Stimulated activated CD8-positive, alpha-beta memory T cell treated with anti-CD3 and anti-CD28 coated beads, Interleukin-4, amount 100 ng/mL, for 1 hour (primary cell): ENCODE results near the gene NFIC.
"Not testable (repeated sequence)": the region's sequence is repeated elsewhere in the genome, so short reads cannot be mapped to it uniquely, and the experiment has no call there.

Experiments
- DNase-seq, 2 donors: peaks; one replicate each; pipeline ENCODE4 v3.0.0-alpha.2; 2020; ENCODE audit warnings: low read depth in 2 of 2, low spot score in 1 of 2

The NFIC gene

GRCh38 chr19:3396881-3397265, 30.5 kb downstream of the NFIC start:
- DNase-seq = no peak

- no peak for DNase-seq
These were observed 31.1 kb downstream of the NFIC start for GRCh38 chr19:3397266-3398022.

GRCh38 chr19:3398114-3398899, 31.9 kb downstream of the NFIC start:
- DNase-seq = no peak

- no peak for DNase-seq
These were observed 32.5 kb downstream of the NFIC start for GRCh38 chr19:3398900-3399278.

GRCh38 chr19:3399311-3399710, 32.9 kb downstream of the NFIC start:
- DNase-seq = not testable (repeated sequence)

GRCh38 chr19:3401004-3401768, 34.8 kb downstream of the NFIC start:
- DNase-seq = no peak

- no peak for DNase-seq
These were observed 36.5 kb downstream of the NFIC start for GRCh38 chr19:3402631-3403443.

- no peak for DNase-seq
These were observed 37.3 kb downstream of the NFIC start for GRCh38 chr19:3403489-3404323.

- DNase-seq = no peak
These were observed 38.2 kb downstream of the NFIC start for GRCh38 chr19:3404324-3405260.

- DNase-seq = no peak
These were observed 38.9 kb downstream of the NFIC start for GRCh38 chr19:3405261-3405653.

- no peak for DNase-seq
These were observed 40.3 kb downstream of the NFIC start for GRCh38 chr19:3406571-3407111.

GRCh38 chr19:3407556-3408516, 41.5 kb downstream of the NFIC start:
- DNase-seq = no peak

- DNase-seq = no peak
These were observed 42.6 kb downstream of the NFIC start for GRCh38 chr19:3408996-3409345.

GRCh38 chr19:3409346-3410064, 43.1 kb downstream of the NFIC start:
- no peak for DNase-seq

- DNase-seq = no peak
These were observed 45.3 kb downstream of the NFIC start for GRCh38 chr19:3411636-3412035.

GRCh38 chr19:3412066-3412465, 45.7 kb downstream of the NFIC start:
- no peak for DNase-seq

GRCh38 chr19:3413796-3414327, 47.5 kb downstream of the NFIC start:
- DNase-seq = no peak
